HEK293 (cell line): ENCODE measurements around the gene CELSR3.

Experiments used
- BCL11A ChIP-seq: fragments of 450-650 bp; formaldehyde crosslinking; IDR thresholded peaks from 2 replicates; pipeline ENCODE4 v1.5.1; 2016; ENCODE audit warnings: low read depth, missing biosample characterization, missing genetic modification characterization
- GLIS2 ChIP-seq: fragments of 450-650 bp; formaldehyde crosslinking; IDR thresholded peaks from 2 replicates; pipeline ENCODE4 v1.5.1; 2016; ENCODE audit warnings: missing biosample characterization, missing genetic modification characterization
- HOXC10 ChIP-seq: sonication (generic); formaldehyde crosslinking; IDR thresholded peaks from 2 replicates; pipeline ENCODE4 v1.8.1; 2023; ENCODE audit warnings: mild to moderate bottlenecking, missing genetic modification reagents
- KLF8 ChIP-seq: fragments of 450-650 bp; formaldehyde crosslinking; IDR thresholded peaks from 2 replicates; pipeline ENCODE4 v1.5.1; 2016; ENCODE audit warnings: missing biosample characterization, missing genetic modification characterization
- SP2 ChIP-seq: fragments of 450-650 bp; formaldehyde crosslinking; IDR thresholded peaks from 2 replicates; pipeline ENCODE4 v1.5.1; 2016; ENCODE audit warnings: missing biosample characterization, missing genetic modification characterization
- YY1 ChIP-seq: fragments of 450-650 bp; formaldehyde crosslinking; IDR thresholded peaks from 2 replicates; pipeline ENCODE4 v1.5.1; 2018; ENCODE audit warnings: missing biosample characterization, missing genetic modification characterization
- ZBTB20 ChIP-seq: fragments of 450-650 bp; formaldehyde crosslinking; IDR thresholded peaks from 2 replicates; pipeline ENCODE4 v1.5.1; 2016; ENCODE audit warnings: missing biosample characterization, missing genetic modification characterization
- ZEB2 ChIP-seq: fragments of 450-650 bp; formaldehyde crosslinking; IDR thresholded peaks from 2 replicates; pipeline ENCODE4 v1.5.1; 2016; ENCODE audit warnings: missing biosample characterization, missing genetic modification characterization
- ZNF174 ChIP-seq: fragments of 450-650 bp; formaldehyde crosslinking; IDR thresholded peaks from 2 replicates; pipeline ENCODE4 v1.5.0; 2017; ENCODE audit warnings: missing biosample characterization, mild to moderate bottlenecking, missing genetic modification characterization
- ZNF2 ChIP-seq: fragments of 450-650 bp; formaldehyde crosslinking; IDR thresholded peaks from 2 replicates; pipeline ENCODE4 v1.5.1; 2016; ENCODE audit warnings: missing biosample characterization, missing genetic modification characterization
- ZNF202 ChIP-seq: fragments of 450-650 bp; formaldehyde crosslinking; IDR thresholded peaks from 2 replicates; pipeline ENCODE4 v1.5.1; 2016; ENCODE audit warnings: missing biosample characterization, missing genetic modification characterization, borderline replicate concordance
- ZNF211 ChIP-seq: fragments of 450-650 bp; formaldehyde crosslinking; IDR thresholded peaks from 2 replicates; pipeline ENCODE4 v1.5.1; 2016; ENCODE audit warnings: low read depth, missing biosample characterization, missing genetic modification characterization
- ZNF223 ChIP-seq: fragments of 450-650 bp; formaldehyde crosslinking; IDR thresholded peaks from 2 replicates; pipeline ENCODE4 v1.5.1; 2016; ENCODE audit warnings: missing biosample characterization, missing genetic modification characterization
- ZNF24 ChIP-seq: fragments of 450-650 bp; formaldehyde crosslinking; IDR thresholded peaks from 2 replicates; pipeline ENCODE4 v1.5.1; 2016; ENCODE audit warnings: missing biosample characterization, missing genetic modification characterization
- ZNF335 ChIP-seq: fragments of 450-650 bp; formaldehyde crosslinking; conservative IDR thresholded peaks from 2 replicates; pipeline ENCODE4 v1.5.1; 2016; ENCODE audit warnings: missing biosample characterization, missing genetic modification characterization
- ZNF391 ChIP-seq: fragments of 450-650 bp; formaldehyde crosslinking; IDR thresholded peaks from 2 replicates; pipeline ENCODE4 v1.5.1; 2016; ENCODE audit warnings: low read depth, missing biosample characterization, missing genetic modification characterization, borderline replicate concordance
- ZNF404 ChIP-seq: fragments of 450-650 bp; formaldehyde crosslinking; IDR thresholded peaks from 2 replicates; pipeline ENCODE4 v1.5.1; 2017; ENCODE audit warnings: missing biosample characterization, missing genetic modification characterization
- ZNF473 ChIP-seq: fragments of 450-650 bp; formaldehyde crosslinking; IDR thresholded peaks from 2 replicates; pipeline ENCODE4 v1.5.1; 2017; ENCODE audit warnings: missing biosample characterization, missing genetic modification characterization
- ZNF529 ChIP-seq: fragments of 450-650 bp; formaldehyde crosslinking; IDR thresholded peaks from 2 replicates; pipeline ENCODE4 v1.5.1; 2017; ENCODE audit warnings: missing genetic modification characterization, missing biosample characterization; ENCODE audit not compliant: insufficient replicate concordance
- ZNF621 ChIP-seq: fragments of 450-650 bp; formaldehyde crosslinking; IDR thresholded peaks from 2 replicates; pipeline ENCODE4 v1.5.1; 2017; ENCODE audit warnings: missing biosample characterization, missing genetic modification characterization
- ZNF785 ChIP-seq: fragments of 450-650 bp; formaldehyde crosslinking; IDR thresholded peaks from 2 replicates; pipeline ENCODE4 v1.5.1; 2016; ENCODE audit warnings: missing biosample characterization, missing genetic modification characterization
- ZNF843 ChIP-seq: fragments of 450-650 bp; formaldehyde crosslinking; IDR thresholded peaks from 2 replicates; pipeline ENCODE4 v1.5.1; 2016; ENCODE audit warnings: missing biosample characterization, missing genetic modification characterization
- TF ChIP-seq, protein P1 (sequence below): sonication (generic); formaldehyde crosslinking; IDR thresholded peaks from 2 replicates; pipeline ENCODE4 v1.8.1; 2022; ENCODE audit warnings: mild to moderate bottlenecking, moderate library complexity, missing genetic modification reagents
- TF ChIP-seq, protein P2 (sequence below): fragments of 450-650 bp; formaldehyde crosslinking; IDR thresholded peaks from 2 replicates; pipeline ENCODE4 v1.5.1; 2016; ENCODE audit warnings: missing biosample characterization, missing genetic modification characterization, borderline replicate concordance
- TF ChIP-seq, protein P3 (sequence below): fragments of 450-650 bp; formaldehyde crosslinking; IDR thresholded peaks from 2 replicates; pipeline ENCODE4 v1.5.1; 2016; ENCODE audit warnings: missing biosample characterization, missing genetic modification characterization
- TF ChIP-seq, protein P4 (sequence below): fragments of 450-650 bp; formaldehyde crosslinking; IDR thresholded peaks from 2 replicates; pipeline ENCODE4 v1.5.1; 2016; ENCODE audit warnings: missing biosample characterization, missing genetic modification characterization
- TF ChIP-seq, protein P5 (sequence below): fragments of 450-650 bp; formaldehyde crosslinking; IDR thresholded peaks from 2 replicates; pipeline ENCODE4 v1.5.1; 2016; ENCODE audit warnings: missing biosample characterization, missing genetic modification characterization
- TF ChIP-seq, protein P6 (sequence below): fragments of 450-650 bp; formaldehyde crosslinking; IDR thresholded peaks from 2 replicates; pipeline ENCODE4 v1.5.1; 2016; ENCODE audit warnings: missing biosample characterization, missing genetic modification characterization

The CELSR3 gene

DNA sequence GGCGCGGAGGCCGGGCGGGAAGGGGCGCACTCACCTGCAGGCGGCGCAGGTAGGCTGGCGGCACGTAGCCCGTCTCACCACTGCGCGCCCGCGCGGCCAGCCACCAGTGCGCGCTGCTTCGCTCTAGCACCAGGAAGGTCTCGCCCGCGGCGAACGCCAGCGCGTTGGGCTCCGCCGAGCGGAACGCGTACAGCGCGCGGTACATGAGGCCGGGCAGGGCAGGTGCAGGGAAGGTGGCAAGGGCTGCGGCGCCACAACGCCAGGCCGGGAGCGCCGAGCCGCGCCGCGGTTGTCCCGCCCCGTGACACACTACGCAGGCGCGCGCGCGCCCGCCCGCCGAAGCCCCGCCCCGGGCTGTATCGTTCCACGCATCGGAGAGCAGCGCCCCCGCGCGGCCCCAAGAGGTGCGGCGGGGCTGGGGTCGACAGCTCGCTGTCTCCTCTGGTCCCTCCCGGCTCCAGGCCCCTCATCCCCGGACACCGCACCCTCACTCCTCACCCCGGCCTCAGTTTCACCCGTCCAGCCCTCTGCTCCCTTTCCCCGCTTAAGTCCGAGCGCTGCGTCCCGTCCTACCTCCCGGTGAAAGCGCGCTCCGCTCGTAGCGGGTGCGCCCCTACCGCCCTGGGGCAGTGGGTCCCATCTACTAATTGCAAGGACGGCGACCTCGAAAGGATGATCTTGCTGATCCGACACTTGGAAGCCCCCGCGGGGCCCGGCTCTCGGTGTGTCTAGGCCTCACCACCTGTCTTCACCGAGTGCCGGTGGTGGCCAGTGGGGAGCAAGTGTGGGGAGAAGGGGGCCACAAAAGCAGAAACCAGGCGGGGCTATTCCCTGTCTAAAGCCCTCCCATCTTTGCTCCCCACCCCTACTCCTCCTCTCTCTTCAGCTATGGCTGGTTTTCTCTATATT lies 23.2 kb upstream of the CELSR3 start, which contains the start of gene NCKIPSD (continued):
- TF ChIP-seq, protein P1, sequence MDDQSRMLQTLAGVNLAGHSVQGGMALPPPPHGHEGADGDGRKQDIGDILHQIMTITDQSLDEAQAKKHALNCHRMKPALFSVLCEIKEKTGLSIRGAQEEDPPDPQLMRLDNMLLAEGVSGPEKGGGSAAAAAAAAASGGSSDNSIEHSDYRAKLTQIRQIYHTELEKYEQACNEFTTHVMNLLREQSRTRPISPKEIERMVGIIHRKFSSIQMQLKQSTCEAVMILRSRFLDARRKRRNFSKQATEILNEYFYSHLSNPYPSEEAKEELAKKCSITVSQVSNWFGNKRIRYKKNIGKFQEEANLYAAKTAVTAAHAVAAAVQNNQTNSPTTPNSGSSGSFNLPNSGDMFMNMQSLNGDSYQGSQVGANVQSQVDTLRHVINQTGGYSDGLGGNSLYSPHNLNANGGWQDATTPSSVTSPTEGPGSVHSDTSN (CRISPR knock-in tag): peak; percentile 90
- TF ChIP-seq HOXC10 (CRISPR knock-in tag) (no peak), ZNF24 (tag by site-specific recombination) (no peak), ZNF335 (tag by site-specific recombination) (peak; percentile 48), KLF8 (tag by site-specific recombination) (peak; percentile 71; the same call in 1 of the 2 replicates), ZNF391 (tag by site-specific recombination) (no peak; the same call in 1 of the 2 replicates), ZNF223 (tag by site-specific recombination) (no peak), SP2 (tag by site-specific recombination) (peak; percentile 33), ZNF202 (tag by site-specific recombination) (no peak), ZNF211 (no peak), ZNF2 (peak; percentile 44; the same call in 1 of the 2 replicates), ZEB2 (tag by site-specific recombination) (peak; percentile 45), ZNF473 (tag by site-specific recombination) (no peak), YY1 (tag by site-specific recombination) (no peak), BCL11A (tag by site-specific recombination) (no peak), ZNF621 (no peak), ZBTB20 (tag by site-specific recombination) (peak; percentile 29; the same call in 1 of the 2 replicates), ZNF404 (tag by site-specific recombination) (no peak), ZNF843 (tag by site-specific recombination) (0 out of 2 replicates have a peak, but pooled peaks have one; percentile 32), ZNF529 (no peak), GLIS2 (peak; percentile 56), ZNF785 (0 out of 2 replicates have a peak, but pooled peaks have one; percentile 33), ZNF174 (no peak)
- TF ChIP-seq, protein P2, sequence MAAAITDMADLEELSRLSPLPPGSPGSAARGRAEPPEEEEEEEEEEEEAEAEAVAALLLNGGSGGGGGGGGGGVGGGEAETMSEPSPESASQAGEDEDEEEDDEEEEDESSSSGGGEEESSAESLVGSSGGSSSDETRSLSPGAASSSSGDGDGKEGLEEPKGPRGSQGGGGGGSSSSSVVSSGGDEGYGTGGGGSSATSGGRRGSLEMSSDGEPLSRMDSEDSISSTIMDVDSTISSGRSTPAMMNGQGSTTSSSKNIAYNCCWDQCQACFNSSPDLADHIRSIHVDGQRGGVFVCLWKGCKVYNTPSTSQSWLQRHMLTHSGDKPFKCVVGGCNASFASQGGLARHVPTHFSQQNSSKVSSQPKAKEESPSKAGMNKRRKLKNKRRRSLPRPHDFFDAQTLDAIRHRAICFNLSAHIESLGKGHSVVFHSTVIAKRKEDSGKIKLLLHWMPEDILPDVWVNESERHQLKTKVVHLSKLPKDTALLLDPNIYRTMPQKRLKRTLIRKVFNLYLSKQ (tag by site-specific recombination): no peak
- TF ChIP-seq, protein P3, sequence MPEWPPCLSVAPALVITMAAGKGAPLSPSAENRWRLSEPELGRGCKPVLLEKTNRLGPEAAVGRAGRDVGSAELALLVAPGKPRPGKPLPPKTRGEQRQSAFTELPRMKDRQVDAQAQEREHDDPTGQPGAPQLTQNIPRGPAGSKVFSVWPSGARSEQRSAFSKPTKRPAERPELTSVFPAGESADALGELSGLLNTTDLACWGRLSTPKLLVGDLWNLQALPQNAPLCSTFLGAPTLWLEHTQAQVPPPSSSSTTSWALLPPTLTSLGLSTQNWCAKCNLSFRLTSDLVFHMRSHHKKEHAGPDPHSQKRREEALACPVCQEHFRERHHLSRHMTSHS (tag by site-specific recombination): no peak
- TF ChIP-seq, protein P4, sequence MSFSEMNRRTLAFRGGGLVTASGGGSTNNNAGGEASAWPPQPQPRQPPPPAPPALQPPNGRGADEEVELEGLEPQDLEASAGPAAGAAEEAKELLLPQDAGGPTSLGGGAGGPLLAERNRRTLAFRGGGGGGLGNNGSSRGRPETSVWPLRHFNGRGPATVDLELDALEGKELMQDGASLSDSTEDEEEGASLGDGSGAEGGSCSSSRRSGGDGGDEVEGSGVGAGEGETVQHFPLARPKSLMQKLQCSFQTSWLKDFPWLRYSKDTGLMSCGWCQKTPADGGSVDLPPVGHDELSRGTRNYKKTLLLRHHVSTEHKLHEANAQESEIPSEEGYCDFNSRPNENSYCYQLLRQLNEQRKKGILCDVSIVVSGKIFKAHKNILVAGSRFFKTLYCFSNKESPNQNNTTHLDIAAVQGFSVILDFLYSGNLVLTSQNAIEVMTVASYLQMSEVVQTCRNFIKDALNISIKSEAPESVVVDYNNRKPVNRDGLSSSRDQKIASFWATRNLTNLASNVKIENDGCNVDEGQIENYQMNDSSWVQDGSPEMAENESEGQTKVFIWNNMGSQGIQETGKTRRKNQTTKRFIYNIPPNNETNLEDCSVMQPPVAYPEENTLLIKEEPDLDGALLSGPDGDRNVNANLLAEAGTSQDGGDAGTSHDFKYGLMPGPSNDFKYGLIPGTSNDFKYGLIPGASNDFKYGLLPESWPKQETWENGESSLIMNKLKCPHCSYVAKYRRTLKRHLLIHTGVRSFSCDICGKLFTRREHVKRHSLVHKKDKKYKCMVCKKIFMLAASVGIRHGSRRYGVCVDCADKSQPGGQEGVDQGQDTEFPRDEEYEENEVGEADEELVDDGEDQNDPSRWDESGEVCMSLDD: peak; percentile 48; the same call in 1 of the 2 replicates
- TF ChIP-seq, protein P5, sequence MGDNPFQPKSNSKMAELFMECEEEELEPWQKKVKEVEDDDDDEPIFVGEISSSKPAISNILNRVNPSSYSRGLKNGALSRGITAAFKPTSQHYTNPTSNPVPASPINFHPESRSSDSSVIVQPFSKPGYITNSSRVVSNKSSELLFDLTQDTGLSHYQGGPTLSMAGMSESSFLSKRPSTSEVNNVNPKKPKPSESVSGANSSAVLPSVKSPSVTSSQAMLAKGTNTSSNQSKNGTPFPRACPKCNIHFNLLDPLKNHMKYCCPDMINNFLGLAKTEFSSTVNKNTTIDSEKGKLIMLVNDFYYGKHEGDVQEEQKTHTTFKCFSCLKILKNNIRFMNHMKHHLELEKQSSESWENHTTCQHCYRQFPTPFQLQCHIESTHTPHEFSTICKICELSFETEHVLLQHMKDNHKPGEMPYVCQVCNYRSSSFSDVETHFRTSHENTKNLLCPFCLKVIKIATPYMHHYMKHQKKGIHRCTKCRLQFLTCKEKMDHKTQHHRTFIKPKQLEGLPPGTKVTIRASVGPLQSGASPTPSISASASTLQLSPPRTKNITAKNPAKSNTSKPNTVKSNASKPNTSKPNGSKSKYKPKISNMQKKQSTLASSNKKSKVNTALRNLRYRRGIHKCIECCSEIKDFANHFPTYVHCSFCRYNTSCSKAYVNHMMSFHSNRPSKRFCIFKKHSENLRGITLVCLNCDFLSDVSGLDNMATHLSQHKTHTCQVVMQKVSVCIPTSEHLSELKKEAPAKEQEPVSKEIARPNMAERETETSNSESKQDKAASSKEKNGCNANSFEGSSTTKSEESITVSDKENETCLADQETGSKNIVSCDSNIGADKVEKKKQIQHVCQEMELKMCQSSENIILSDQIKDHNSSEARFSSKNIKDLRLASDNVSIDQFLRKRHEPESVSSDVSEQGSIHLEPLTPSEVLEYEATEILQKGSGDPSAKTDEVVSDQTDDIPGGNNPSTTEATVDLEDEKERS (tag by site-specific recombination): no peak
- TF ChIP-seq, protein P6, sequence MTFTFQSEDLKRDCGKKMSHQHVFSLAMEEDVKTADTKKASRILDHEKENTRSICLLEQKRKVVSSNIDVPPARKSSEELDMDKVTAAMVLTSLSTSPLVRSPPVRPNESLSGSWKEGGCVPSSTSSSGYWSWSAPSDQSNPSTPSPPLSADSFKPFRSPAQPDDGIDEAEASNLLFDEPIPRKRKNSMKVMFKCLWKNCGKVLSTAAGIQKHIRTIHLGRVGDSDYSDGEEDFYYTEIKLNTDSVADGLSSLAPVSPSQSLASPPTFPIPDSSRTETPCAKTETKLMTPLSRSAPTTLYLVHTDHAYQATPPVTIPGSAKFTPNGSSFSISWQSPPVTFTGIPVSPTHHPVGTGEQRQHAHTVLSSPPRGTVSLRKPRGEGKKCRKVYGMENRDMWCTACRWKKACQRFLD (tag by site-specific recombination): no peak
